Prostate gland (tissue), 2 donors: ENCODE results near the gene LRRTM4. TPM values are rescaled to one million over a fixed set of nuclear protein-coding genes. Genes with fewer than 3 reads are reported as not detected.

ENCODE experiments used
- DNase-seq: peaks from one replicate; pipeline ENCODE4 v3.0.0-alpha.2; 2019; ENCODE audit warnings: low spot score
- H3K27ac ChIP-seq, 2 donors: fragments of 200-600 bp; sonication (generic); 2 replicates each; pipeline ENCODE4 v1.5.1; 2017 to 2019
- H3K27me3 ChIP-seq: fragments of 200-600 bp; sonication (generic); replicated peaks from 2 replicates; pipeline ENCODE4 v1.5.1; 2019; ENCODE audit not compliant: insufficient read depth
- H3K36me3 ChIP-seq, 2 donors: fragments of 200-600 bp; sonication (generic); 1 replicate in 1 of 2; 2 replicates in 1 of 2; pipeline versions ENCODE4 v1.5.1 to v1.8.1; 2017 to 2019
- H3K4me1 ChIP-seq: fragments of 200-600 bp; sonication (generic); replicated peaks from 2 replicates; pipeline ENCODE4 v1.5.1; 2019
- H3K4me3 ChIP-seq, 2 donors: fragments of 200-600 bp; sonication (generic); 2 replicates each; pipeline ENCODE4 v1.5.1; 2017 to 2019
- H3K9me3 ChIP-seq: fragments of 200-600 bp; sonication (generic); 2 replicates; pipeline ENCODE4 v1.5.1; 2017
- CTCF ChIP-seq, 4 experiments: fragments of 200-600 bp in 2 of 4; fragments of 450-650 bp in 2 of 4; sonication (generic) in 2 of 4; IDR thresholded peaks; 1 replicate in 3 of 4; 2 replicates in 1 of 4; pipeline ENCODE4 v1.5.1; 2016 to 2019; ENCODE audit warnings: antibody characterized with exemption in 4 of 4, mild to moderate bottlenecking in 2 of 4, moderate library complexity in 2 of 4
- POLR2A ChIP-seq: fragments of 450-650 bp; IDR thresholded peaks from one replicate; pipeline ENCODE4 v1.6.1; 2016; ENCODE audit warnings: antibody characterized with exemption, mild to moderate bottlenecking
- POLR2AphosphoS5 ChIP-seq: sonication (generic); formaldehyde crosslinking; IDR thresholded peaks from one replicate; pipeline ENCODE4 v1.6.1; 2017; ENCODE audit warnings: antibody characterized with exemption
- WGBS: methylation state at CpG from one replicate; pipeline ENCODE4 v1.1.5; 2018; 5-methylcytosine and 5-hydroxymethylcytosine counted together
- intact Hi-C: fragments of 100-400 bp; cut with DNase I; formaldehyde crosslinking; loops from one replicate; pipeline ENCODE4 v1.14.2; 2022
- total RNA-seq, 2 donors: library from RNA; depleted of rRNA; stranded (reverse); fragments of >200 nt; gene quantifications; one replicate each; pipeline ENCODE4 v1.1.0, GENCODE V29; 2016

LRRTM4 gene
- total RNA-seq, 2 donors from 2014 or later: 0.09 to 6.2 TPM

- TF ChIP-seq POLR2AphosphoS5: no peak
- no peak for TF ChIP-seq CTCF (IDR thresholded peaks at IDR 0.05)
- TF ChIP-seq POLR2A: no peak
- no peak for DNase-seq
- no peaks in the 10 kb centered on the region for H3K9me3 ChIP-seq
- 84% methylated on average over 5 of the region's 5 CpGs for WGBS
- no peak overlapping the region for H3K4me3 ChIP-seq
- no peaks in the 10 kb centered on the region for H3K36me3 ChIP-seq
- no peaks in the 10 kb centered on the region for H3K4me1 ChIP-seq
- no peaks in the 10 kb centered on the region for H3K27me3 ChIP-seq
- intact Hi-C loops: no loop called here
- H3K27ac ChIP-seq: no peak overlapping the region
Measured at GRCh38 chr2:77363277-77363676, 158.9 kb downstream of the LRRTM4 start.

- no peak for DNase-seq
- intact Hi-C loops: no loop called here
- H3K27me3 ChIP-seq: no peaks in the 10 kb centered on the region
Measured at GRCh38 chr2:77348821-77349220, 173.4 kb downstream of the LRRTM4 start.

GRCh38 chr2:77336013-77336412, 186.2 kb downstream of the LRRTM4 start:
- DNase-seq: no peak
- no peaks in the 10 kb centered on the region for H3K9me3 ChIP-seq
- no peak for TF ChIP-seq POLR2AphosphoS5
- TF ChIP-seq CTCF (IDR thresholded peaks at IDR 0.05): no peak
- no peak for TF ChIP-seq POLR2A
- intact Hi-C loops: no loop called here
- H3K27me3 ChIP-seq: no peaks in the 10 kb centered on the region
- H3K36me3 ChIP-seq: no peaks in the 10 kb centered on the region
- H3K27ac ChIP-seq: no peak overlapping the region
- no peaks in the 10 kb centered on the region for H3K4me1 ChIP-seq
- H3K4me3 ChIP-seq: no peak overlapping the region

More at GRCh38 chr2:77348821-77349220, 173.4 kb downstream of the LRRTM4 start:
- no peak overlapping the region for H3K4me3 ChIP-seq
- H3K27ac ChIP-seq: no peak overlapping the region
- no peaks in the 10 kb centered on the region for H3K9me3 ChIP-seq
- TF ChIP-seq CTCF (IDR thresholded peaks at IDR 0.05): no peak
- TF ChIP-seq POLR2AphosphoS5: no peak
- no peak for TF ChIP-seq POLR2A
- H3K4me1 ChIP-seq: no peaks in the 10 kb centered on the region
- H3K36me3 ChIP-seq: no peaks in the 10 kb centered on the region

GRCh38 chr2:77328134-77328931, 193.8 kb downstream of the LRRTM4 start:
- no peak for DNase-seq
- H3K27ac ChIP-seq: no peak overlapping the region
- TF ChIP-seq POLR2A (no peak), CTCF (IDR thresholded peaks at IDR 0.05) (no peak), POLR2AphosphoS5 (no peak)
- intact Hi-C loops: no loop called here
- H3K4me3 ChIP-seq: no peak overlapping the region
- H3K4me1 ChIP-seq: no peaks in the 10 kb centered on the region
- H3K27me3 ChIP-seq: no peaks in the 10 kb centered on the region
- WGBS: 40% methylated on average over 5 of the region's 5 CpGs
- no peaks in the 10 kb centered on the region for H3K9me3 ChIP-seq
- H3K36me3 ChIP-seq: no peaks in the 10 kb centered on the region

- intact Hi-C loops: no loop called here
- DNase-seq: no peak
- Histone ChIP-seq H3K27me3 (no peaks in the 10 kb centered on the region), H3K36me3 (no peaks in the 10 kb centered on the region), H3K4me3 (no peak overlapping the region), H3K4me1 (no peaks in the 10 kb centered on the region), H3K27ac (no peak overlapping the region), H3K9me3 (no peaks in the 10 kb centered on the region)
- no peak for TF ChIP-seq POLR2A
- no peak for TF ChIP-seq POLR2AphosphoS5
- TF ChIP-seq CTCF (IDR thresholded peaks at IDR 0.05): no peak
- 79% methylated on average over 3 of the region's 3 CpGs for WGBS
Measured at GRCh38 chr2:77325395-77325794, 196.8 kb downstream of the LRRTM4 start.
